GM19467 (cell line): ENCODE results near the gene CMTM7.
"Not testable (repeated sequence)": the region's sequence is repeated elsewhere in the genome, so short reads cannot be mapped to it uniquely, and the experiment has no call there.

Source experiments
- ATAC-seq: cut with Tn5 transposase; IDR thresholded peaks from one replicate; pipeline ENCODE4 v1.9.1; 2021; ENCODE audit warnings: mild to moderate bottlenecking, moderate library complexity; ENCODE audit not compliant: unreplicated experiment

Gene CMTM7

GRCh38 chr3:32381922-32382321 lies 9.7 kb upstream of the CMTM7 start:
- no peak for ATAC-seq

GRCh38 chr3:32383136-32383711 lies 8.4 kb upstream of the CMTM7 start:
- ATAC-seq = no peak

- ATAC-seq = no peak
These were observed 6.7 kb upstream of the CMTM7 start for GRCh38 chr3:32384938-32385337.

DNA sequence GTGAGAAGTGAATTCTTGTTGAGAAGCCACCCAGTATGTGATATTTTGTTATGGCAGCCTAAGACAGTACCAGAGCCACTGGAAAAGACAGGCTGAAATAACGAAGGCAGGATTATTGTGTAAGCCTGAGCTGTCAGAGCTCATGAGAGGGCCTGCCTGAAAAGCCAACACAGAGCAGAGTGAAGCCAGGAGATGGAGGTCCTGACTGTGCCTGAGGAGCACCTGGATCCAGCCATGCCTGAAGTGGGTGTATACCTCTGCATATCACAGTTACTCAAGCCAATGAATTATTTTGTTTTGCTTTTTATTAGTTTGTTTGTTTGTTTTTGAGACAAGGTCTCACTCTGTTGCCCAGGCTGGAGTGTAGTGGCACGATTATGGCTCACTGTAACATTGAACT lies 4.1 kb upstream of the CMTM7 start:
- no peak for ATAC-seq

GRCh38 chr3:32389577-32389976 lies 2.1 kb upstream of the CMTM7 start:
- ATAC-seq = not testable (repeated sequence)

DNA sequence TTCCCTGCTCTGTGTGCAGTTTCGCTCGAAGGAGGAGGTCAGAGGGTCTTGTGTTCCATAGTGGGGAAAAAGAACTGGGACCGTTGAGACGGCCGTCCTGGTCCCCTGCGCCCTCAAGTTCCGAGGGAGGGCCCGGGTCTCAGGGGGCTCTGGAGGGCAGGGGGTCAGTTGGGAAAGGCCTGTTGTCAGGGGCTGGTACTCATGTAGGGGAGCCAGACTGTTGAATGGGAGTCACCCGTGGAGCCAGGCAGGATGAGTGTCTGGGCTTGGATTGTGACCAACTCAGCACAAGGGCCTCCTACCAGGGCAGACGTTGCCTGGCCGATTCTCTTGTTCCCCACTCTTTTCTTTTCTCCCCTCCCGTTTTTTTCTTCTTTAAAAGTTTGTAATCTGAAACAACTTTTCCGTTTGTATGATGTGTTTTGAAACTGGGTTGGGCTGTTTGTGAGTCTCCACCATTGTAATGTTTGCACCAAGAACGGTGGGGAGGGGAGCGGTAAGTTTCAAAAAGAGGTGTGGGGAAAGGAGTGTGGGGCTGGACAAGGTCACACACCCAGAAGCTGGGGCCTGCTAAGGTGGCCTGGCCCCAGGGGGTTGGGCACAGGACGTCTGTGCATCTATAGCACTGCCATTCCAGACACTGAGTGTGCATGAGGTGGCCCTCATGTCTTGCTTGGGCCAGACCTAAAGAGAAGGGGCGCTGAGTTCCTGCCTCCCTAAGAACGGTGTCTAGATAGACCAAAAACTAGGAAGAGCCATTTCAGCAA lies 1.1 kb downstream of the CMTM7 start:
- no peak for ATAC-seq

- no peak for ATAC-seq
These were observed 3.8 kb downstream of the CMTM7 start for GRCh38 chr3:32395496-32395895.

- ATAC-seq = no peak
These were observed 6.3 kb downstream of the CMTM7 start for GRCh38 chr3:32397941-32398340.

DNA sequence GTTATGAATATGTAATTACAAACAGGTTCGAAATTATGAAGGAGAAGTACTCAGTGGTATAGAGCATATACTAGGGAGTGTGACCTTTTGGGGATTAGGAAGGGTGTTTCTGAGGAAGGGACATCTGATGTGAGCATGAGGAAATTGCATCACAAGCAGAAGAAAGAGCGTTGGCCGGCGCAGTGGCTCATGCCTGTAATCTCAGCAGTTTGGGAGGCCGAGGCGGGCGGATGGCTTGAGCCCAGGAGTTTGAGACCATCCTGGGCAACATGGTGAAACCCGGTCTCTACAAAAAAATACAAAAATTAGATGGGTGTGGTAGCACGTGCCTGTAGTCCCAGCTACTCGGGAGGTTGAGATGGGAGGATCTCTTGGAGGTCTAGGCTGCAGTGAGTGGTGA lies 6.9 kb downstream of the CMTM7 start:
- no peak for ATAC-seq

DNA sequence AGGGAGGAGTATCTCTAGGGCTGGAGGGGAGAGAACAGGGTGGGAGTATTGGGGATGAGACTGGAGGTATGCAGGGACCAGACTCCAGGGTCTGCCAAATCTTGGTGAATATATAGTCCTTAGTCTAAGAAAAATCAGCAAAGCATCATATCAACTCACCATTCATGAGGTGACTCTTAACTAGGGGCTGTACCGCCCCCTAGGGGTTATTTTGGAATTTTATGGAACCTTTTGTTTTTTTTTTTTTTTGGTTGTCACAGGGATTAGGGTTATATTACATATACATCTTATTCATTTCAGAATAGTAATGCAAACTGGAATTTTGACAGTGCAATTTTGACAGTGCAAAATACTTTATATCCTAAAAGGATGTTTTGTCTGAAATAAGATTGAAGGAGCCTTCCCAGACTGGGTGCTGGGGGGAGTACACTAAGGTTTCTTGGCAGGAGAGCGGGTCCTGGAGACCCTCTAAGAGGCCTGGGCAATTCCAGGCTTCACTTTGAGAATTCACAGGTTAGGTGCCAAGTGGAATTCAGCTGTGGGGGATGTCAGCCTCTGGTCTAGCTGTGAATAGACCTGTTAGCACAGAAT lies 7.5 kb downstream of the CMTM7 start:
- ATAC-seq = no peak

DNA sequence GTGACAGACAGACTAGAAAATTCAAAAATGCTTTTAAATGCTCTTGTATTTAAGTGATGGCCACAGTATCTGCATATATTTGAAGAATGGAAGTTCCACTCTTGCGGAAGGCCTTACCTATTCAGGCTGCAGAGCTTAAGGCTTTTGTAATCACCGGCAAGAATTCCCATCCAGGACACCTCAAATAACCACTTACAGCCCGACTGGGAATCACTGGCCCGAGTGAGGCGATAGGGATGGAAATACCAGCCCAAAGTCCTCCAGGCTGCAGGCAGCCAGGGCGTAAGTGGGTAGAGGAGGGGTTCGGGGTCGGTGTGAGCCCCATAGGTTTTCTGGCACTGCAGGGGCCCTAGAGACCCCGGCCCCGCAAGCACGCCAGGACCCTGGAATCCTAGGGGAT lies 9.5 kb downstream of the CMTM7 start:
- ATAC-seq = peak; percentile 8

DNA sequence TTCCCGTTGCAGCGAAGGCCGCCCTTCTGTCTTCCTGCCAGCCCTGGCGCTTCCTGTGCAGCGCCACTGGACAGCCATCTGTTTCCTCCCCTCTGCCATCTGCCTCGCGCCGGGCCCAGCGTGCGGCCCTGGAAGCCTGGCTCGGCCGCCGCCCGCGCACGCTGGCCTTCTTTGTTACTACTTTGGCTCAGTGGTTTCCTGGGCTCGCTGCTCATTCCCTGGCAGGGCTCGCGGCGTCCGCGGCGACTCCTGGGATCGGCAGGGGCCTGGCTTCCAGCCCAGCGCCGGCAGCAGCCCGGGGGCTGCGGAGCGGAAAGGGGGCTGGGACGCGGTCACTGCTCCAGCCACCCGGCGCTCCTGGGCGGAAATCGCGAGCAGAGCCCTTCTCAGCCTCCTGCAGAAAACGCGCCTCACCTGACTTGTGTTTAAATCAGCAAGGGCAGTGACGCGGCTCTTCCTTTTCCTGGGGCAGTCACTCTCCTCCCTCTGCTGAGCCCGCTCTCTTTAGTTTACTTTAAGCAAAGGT lies 10.0 kb downstream of the CMTM7 start:
- ATAC-seq = peak; percentile 71

DNA sequence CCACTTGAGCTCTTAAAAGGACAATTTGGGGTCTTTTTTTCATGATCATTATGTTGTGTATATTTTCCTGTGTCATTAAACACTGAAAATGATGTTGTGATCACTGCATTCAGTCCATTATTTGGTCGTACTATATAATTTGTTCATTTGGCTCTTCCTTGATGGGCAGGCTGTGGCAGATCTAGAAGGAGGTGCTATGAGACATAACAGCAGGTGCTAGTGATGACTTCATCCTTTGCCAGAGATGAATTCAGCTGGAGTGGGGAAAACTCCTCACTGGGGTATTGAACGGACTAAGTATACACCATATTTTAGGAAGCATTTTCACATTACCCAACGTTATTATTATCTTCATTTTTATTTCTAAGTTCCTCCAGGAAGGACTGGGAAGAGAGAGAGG lies 12.0 kb downstream of the CMTM7 start:
- no peak for ATAC-seq

GRCh38 chr3:32404714-32405113 lies 13.1 kb downstream of the CMTM7 start:
- no peak for ATAC-seq

DNA sequence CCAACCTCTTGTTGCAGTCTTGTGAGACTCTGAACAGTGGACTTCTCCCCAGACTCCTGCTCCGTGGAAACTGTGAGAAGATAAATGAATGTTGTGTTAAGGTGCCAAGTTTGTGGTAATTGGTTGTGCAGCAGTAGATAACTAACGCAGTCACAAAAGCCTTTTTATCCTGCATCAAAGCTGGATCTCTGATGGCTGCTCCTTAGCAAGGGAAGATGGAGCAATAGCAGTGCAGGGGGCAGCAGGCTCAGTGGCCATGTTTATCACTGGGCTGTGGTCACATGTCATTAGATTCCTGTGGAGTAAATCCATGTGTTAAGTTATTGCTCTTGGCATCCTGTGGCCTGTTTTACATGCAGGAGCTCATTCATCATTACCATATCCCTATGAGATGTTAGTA lies 13.5 kb downstream of the CMTM7 start:
- ATAC-seq = no peak

GRCh38 chr3:32405711-32406323 lies 14.2 kb downstream of the CMTM7 start:
- no peak for ATAC-seq

GRCh38 chr3:32406486-32407408 lies 15.1 kb downstream of the CMTM7 start:
- ATAC-seq = no peak

DNA sequence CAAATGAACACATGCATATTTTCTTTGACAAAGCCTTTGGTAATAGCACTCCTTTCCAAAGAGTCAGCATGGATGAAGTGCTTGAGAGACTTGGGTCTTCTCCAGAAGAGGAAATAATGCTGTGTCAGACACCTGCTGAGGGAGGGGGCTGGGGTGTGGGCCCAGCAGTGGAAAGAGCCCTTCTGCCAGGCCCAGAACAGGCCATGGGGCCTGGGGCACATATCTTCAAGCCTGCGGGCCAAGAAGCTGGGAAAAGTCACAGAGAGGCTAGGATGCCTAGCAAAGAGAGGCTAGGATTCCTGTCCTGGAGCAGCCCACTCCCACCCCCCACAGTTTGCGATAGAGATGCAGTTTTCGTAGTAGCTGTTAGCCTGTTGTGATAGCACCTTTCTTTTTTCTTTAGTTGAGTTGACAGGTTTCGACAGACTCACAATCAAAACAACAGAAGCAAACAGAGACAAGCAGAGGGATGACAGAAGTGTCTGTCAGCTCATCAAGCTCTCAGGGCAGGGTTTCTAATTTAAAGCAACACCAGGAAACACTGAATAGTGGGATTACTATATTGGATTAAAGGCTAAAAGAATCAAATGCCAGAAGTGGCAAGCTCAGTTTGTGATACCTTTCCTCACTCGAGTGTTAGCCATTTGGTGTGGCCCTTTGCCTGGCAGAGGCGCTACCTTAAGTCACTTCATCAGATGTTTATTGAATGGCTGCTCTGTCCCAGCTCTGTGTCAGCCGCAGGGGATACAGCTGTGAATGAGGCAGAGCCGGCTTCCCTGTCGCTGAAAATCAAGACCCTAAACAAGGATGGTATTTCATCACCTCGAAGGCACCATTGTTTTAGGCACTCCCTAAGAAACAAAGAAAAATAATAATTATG lies 19.0 kb downstream of the CMTM7 start:
- ATAC-seq = no peak

- no peak for ATAC-seq
These were observed 19.8 kb downstream of the CMTM7 start for GRCh38 chr3:32411442-32411841.

GRCh38 chr3:32412887-32413286 lies 21.2 kb downstream of the CMTM7 start:
- no peak for ATAC-seq
